ENCODE data around the gene KLC1.

KLC1 gene

DNA sequence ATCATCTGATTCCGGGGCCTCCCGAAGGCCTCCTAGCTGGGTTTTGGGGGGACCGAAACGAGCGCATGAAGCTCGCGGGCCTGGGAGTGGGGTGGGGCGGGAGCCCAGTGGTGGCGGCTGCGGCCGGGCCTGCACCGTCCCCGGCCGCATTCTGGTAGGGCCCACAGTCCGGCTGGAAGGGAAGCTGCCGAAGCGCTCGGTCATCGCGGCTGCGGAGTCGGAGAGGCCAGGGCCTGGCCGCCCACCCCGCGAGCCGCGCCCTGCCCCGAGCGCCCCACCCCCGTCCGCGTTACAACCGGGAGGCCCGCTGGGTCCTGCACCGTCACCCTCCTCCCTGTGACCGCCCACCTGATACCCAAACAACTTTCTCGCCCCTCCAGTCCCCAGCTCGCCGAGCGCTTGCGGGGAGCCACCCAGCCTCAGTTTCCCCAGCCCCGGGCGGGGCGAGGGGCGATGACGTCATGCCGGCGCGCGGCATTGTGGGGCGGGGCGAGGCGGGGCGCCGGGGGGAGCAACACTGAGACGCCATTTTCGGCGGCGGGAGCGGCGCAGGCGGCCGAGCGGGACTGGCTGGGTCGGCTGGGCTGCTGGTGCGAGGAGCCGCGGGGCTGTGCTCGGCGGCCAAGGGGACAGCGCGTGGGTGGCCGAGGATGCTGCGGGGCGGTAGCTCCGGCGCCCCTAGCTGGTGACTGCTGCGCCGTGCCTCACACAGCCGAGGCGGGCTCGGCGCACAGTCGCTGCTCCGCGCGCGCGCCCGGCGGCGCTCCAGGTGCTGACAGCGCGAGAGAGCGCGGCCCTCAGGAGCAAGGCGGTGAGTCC lies at the start of gene KLC1:
TSS of gene KLC1 (plus strand) at position 528 of the 819 bp plus-strand sequence. CDS start 25,354 bp downstream, outside the sequence.
- TF ChIP-seq TAF1 (IDR thresholded peaks at IDR 0.05; ENCODE audit: low read depth): peak; percentile 52
- TF ChIP-seq RAD21 (IDR thresholded peaks at IDR 0.05; ENCODE audit: low read depth): no peak
- peak; percentile 88 for TF ChIP-seq CREB1 (IDR thresholded peaks at IDR 0.05; ENCODE audit: low read depth)
- TF ChIP-seq, protein P1, sequence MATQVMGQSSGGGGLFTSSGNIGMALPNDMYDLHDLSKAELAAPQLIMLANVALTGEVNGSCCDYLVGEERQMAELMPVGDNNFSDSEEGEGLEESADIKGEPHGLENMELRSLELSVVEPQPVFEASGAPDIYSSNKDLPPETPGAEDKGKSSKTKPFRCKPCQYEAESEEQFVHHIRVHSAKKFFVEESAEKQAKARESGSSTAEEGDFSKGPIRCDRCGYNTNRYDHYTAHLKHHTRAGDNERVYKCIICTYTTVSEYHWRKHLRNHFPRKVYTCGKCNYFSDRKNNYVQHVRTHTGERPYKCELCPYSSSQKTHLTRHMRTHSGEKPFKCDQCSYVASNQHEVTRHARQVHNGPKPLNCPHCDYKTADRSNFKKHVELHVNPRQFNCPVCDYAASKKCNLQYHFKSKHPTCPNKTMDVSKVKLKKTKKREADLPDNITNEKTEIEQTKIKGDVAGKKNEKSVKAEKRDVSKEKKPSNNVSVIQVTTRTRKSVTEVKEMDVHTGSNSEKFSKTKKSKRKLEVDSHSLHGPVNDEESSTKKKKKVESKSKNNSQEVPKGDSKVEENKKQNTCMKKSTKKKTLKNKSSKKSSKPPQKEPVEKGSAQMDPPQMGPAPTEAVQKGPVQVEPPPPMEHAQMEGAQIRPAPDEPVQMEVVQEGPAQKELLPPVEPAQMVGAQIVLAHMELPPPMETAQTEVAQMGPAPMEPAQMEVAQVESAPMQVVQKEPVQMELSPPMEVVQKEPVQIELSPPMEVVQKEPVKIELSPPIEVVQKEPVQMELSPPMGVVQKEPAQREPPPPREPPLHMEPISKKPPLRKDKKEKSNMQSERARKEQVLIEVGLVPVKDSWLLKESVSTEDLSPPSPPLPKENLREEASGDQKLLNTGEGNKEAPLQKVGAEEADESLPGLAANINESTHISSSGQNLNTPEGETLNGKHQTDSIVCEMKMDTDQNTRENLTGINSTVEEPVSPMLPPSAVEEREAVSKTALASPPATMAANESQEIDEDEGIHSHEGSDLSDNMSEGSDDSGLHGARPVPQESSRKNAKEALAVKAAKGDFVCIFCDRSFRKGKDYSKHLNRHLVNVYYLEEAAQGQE (IDR thresholded peaks at IDR 0.05; ENCODE audit: low read depth): no peak
- TF ChIP-seq YY1 (IDR thresholded peaks at IDR 0.05; ENCODE audit: low read depth): peak; percentile 92
- TF ChIP-seq FOXM1 (IDR thresholded peaks at IDR 0.05; ENCODE audit: borderline replicate concordance, low read depth): no peak
- TF ChIP-seq CEBPB (IDR thresholded peaks at IDR 0.05): peak; percentile 11; the same call in 1 of the 2 replicates
- TF ChIP-seq, protein P2, sequence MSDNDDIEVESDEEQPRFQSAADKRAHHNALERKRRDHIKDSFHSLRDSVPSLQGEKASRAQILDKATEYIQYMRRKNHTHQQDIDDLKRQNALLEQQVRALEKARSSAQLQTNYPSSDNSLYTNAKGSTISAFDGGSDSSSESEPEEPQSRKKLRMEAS (IDR thresholded peaks at IDR 0.05): peak; percentile 65
- 0 out of 2 replicates have a peak, but pooled peaks have one; percentile 14 for TF ChIP-seq TEAD4 (IDR thresholded peaks at IDR 0.05)

- TF ChIP-seq ZBTB7A (IDR thresholded peaks at IDR 0.05; ENCODE audit: low read depth) (no peak), EGR1 (IDR thresholded peaks at IDR 0.05) (no peak), TCF12 (IDR thresholded peaks at IDR 0.05; ENCODE audit: low read depth) (no peak)
- TF ChIP-seq, protein P1 (IDR thresholded peaks at IDR 0.05; ENCODE audit: low read depth): no peak
Observed at GRCh38 chr14:103581206-103581605, 47.8 kb upstream of the KLC1 start.

GRCh38 chr14:103581954-103582703 lies 46.9 kb upstream of the KLC1 start:
- TF ChIP-seq TAF1 (IDR thresholded peaks at IDR 0.05; ENCODE audit: low read depth) (no peak), TEAD4 (IDR thresholded peaks at IDR 0.05) (no peak), RAD21 (IDR thresholded peaks at IDR 0.05; ENCODE audit: low read depth) (no peak), FOXM1 (IDR thresholded peaks at IDR 0.05; ENCODE audit: borderline replicate concordance, low read depth) (no peak), TCF12 (IDR thresholded peaks at IDR 0.05; ENCODE audit: low read depth) (no peak), ZBTB7A (IDR thresholded peaks at IDR 0.05; ENCODE audit: low read depth) (no peak), YY1 (IDR thresholded peaks at IDR 0.05; ENCODE audit: low read depth) (no peak), EP300 (IDR thresholded peaks at IDR 0.05; ENCODE audit: borderline replicate concordance) (no peak), EGR1 (IDR thresholded peaks at IDR 0.05) (no peak), CEBPB (IDR thresholded peaks at IDR 0.05) (no peak), CREB1 (IDR thresholded peaks at IDR 0.05; ENCODE audit: low read depth) (no peak), USF1 (IDR thresholded peaks at IDR 0.05) (no peak), NFIC (IDR thresholded peaks at IDR 0.05) (no peak)
- TF ChIP-seq, protein P2 (IDR thresholded peaks at IDR 0.05): no peak
- TF ChIP-seq, protein P1 (IDR thresholded peaks at IDR 0.05; ENCODE audit: low read depth): no peak

DNA sequence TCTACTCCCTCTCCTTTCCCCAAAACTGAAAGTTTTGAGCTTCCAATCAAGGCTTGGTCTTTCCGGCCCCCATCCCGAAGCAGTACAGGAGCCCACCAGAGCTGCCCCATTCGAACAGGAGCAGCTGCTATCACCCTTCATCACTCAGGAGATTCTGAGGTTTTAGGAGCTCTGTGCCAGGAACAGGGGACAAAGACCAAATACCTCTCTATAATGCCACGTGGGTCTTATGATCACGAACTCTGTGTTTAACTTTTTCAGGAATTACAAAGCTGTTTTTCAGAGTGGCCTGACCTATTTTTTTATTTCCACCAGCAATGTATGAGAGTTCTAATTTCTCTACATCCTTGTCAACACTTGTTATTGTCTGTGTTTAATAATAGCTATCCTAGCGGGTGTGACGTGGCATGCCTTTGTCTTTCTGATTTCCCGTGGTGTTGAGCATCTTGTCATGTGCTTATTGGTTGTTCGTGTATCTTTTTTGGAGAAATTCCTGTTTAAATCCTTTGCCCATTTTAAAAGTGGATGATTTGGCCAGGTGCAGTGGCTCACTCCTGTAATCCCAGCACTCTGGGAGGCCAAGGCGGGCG lies 44.6 kb upstream of the KLC1 start:
- TF ChIP-seq NFIC (IDR thresholded peaks at IDR 0.05): no peak
- no peak for TF ChIP-seq YY1 (IDR thresholded peaks at IDR 0.05; ENCODE audit: low read depth)
- TF ChIP-seq, protein P1 (IDR thresholded peaks at IDR 0.05; ENCODE audit: low read depth): no peak
- no peak for TF ChIP-seq TAF1 (IDR thresholded peaks at IDR 0.05; ENCODE audit: low read depth)
- no peak for TF ChIP-seq ZBTB7A (IDR thresholded peaks at IDR 0.05; ENCODE audit: low read depth)
- no peak for TF ChIP-seq CREB1 (IDR thresholded peaks at IDR 0.05; ENCODE audit: low read depth)
- no peak for TF ChIP-seq USF1 (IDR thresholded peaks at IDR 0.05)
- no peak for TF ChIP-seq EGR1 (IDR thresholded peaks at IDR 0.05)
- no peak for TF ChIP-seq TCF12 (IDR thresholded peaks at IDR 0.05; ENCODE audit: low read depth)
- no peak for TF ChIP-seq FOXM1 (IDR thresholded peaks at IDR 0.05; ENCODE audit: borderline replicate concordance, low read depth)
- no peak for TF ChIP-seq CEBPB (IDR thresholded peaks at IDR 0.05)
